Hepatocyte (in vitro differentiated cells): ENCODE results near the gene CYP2B6. TPM values are rescaled to one million over a fixed set of nuclear protein-coding genes. Genes with fewer than 3 reads are reported as not detected.
A peak's percentile ranks its signal among the peaks of the same experiment; 100 is the strongest.
"Not testable (repeated sequence)": the region's sequence is repeated elsewhere in the genome, so short reads cannot be mapped to it uniquely, and the experiment has no call there.

ENCODE experiments used
- DNase-seq: peaks from one replicate; pipeline ENCODE4 v3.0.0-alpha.2; 2016; ENCODE audit warnings: low spot score
- H2AFZ ChIP-seq: fragments of 200-600 bp; sonication (generic); 2 replicates; pipeline ENCODE4 v1.6.0; 2016; ENCODE audit warnings: antibody characterized with exemption, mild to moderate bottlenecking
- H3K27ac ChIP-seq: fragments of 200-600 bp; sonication (generic); 2 replicates; pipeline ENCODE4 v1.5.1; 2016; ENCODE audit warnings: mild to moderate bottlenecking
- H3K27me3 ChIP-seq: fragments of 200-600 bp; sonication (generic); 2 replicates; pipeline ENCODE4 v1.6.1; 2016
- H3K36me3 ChIP-seq: fragments of 200-600 bp; sonication (generic); replicated peaks from 2 replicates; pipeline ENCODE4 v1.5.1; 2016; ENCODE audit warnings: low read depth; ENCODE audit not compliant: insufficient read depth
- H3K4me1 ChIP-seq: fragments of 200-600 bp; sonication (generic); 2 replicates; pipeline ENCODE4 v1.5.1; 2016; ENCODE audit warnings: mild to moderate bottlenecking, moderate library complexity; ENCODE audit not compliant: insufficient read depth
- H3K4me2 ChIP-seq: fragments of 200-600 bp; sonication (generic); 2 replicates; pipeline ENCODE4 v1.6.0; 2016
- H3K4me3 ChIP-seq: fragments of 200-600 bp; sonication (generic); 2 replicates; pipeline ENCODE4 v1.5.1; 2016; ENCODE audit warnings: mild to moderate bottlenecking
- H3K79me2 ChIP-seq: fragments of 200-600 bp; sonication (generic); 2 replicates; pipeline ENCODE4 v1.6.0; 2017; ENCODE audit warnings: mild to moderate bottlenecking
- H3K9me2 ChIP-seq: fragments of 200-600 bp; sonication (generic); replicated peaks from 2 replicates; pipeline ENCODE4 v1.6.0; 2017; ENCODE audit warnings: mild to moderate bottlenecking; ENCODE audit not compliant: insufficient read depth
- H3K9me3 ChIP-seq: fragments of 200-600 bp; sonication (generic); 2 replicates; pipeline ENCODE4 v1.5.1; 2016; ENCODE audit warnings: low read depth, mild to moderate bottlenecking
- H4K20me1 ChIP-seq: fragments of 200-600 bp; sonication (generic); 2 replicates; pipeline ENCODE4 v1.6.0; 2016; ENCODE audit warnings: mild to moderate bottlenecking; ENCODE audit not compliant: insufficient read depth, poor library complexity, severe bottlenecking
- CTCF ChIP-seq: fragments of 200-600 bp; sonication (generic); IDR thresholded peaks from 2 replicates; pipeline ENCODE4 v1.5.1; 2016; ENCODE audit warnings: antibody characterized with exemption, mild to moderate bottlenecking; ENCODE audit not compliant: poor library complexity
- EZH2 ChIP-seq: fragments of 200-600 bp; sonication (generic); IDR thresholded peaks from 2 replicates; pipeline ENCODE4 v1.6.1; 2016; ENCODE audit warnings: antibody characterized with exemption, mild to moderate bottlenecking, borderline replicate concordance
- EZH2phosphoT487 ChIP-seq: fragments of 200-600 bp; sonication (generic); IDR thresholded peaks from one replicate; pipeline ENCODE4 v1.6.1; 2018; ENCODE audit warnings: antibody characterized with exemption, mild to moderate bottlenecking, low read depth, moderate library complexity; ENCODE audit not compliant: unreplicated experiment, severe bottlenecking
- WGBS: methylation state at CpG from one replicate; pipeline ENCODE4 v1.1.6; 2016; ENCODE audit warnings: low lambda C conversion rate; ENCODE audit errors: missing lambda C conversion rate; 5-methylcytosine and 5-hydroxymethylcytosine counted together
- polyA plus RNA-seq: library from polyadenylated mRNA; unstranded; fragments of >200 nt; fragmentation: Nextera tagmentation; extraction: Ambion mirVana; gene quantifications from 2 replicates; pipeline ENCODE4 v1.2.1, GENCODE V29; 2016
- total RNA-seq: library from RNA; depleted of rRNA; stranded (reverse); fragments of >200 nt; gene quantifications from 2 replicates; pipeline ENCODE4 v1.2.3, GENCODE V29; 2014

The CYP2B6 gene
- total and polyA plus RNA-seq, 2 experiments from 2014 or later, result 0.88 to 1.2 TPM

- TF ChIP-seq EZH2phosphoT487, result no peak
- TF ChIP-seq EZH2, result no peak
- no peak for TF ChIP-seq CTCF
- Histone ChIP-seq H4K20me1 (no peaks in the 10 kb centered on the region), H3K79me2 (no peaks in the 10 kb centered on the region), H3K4me3 (no peak overlapping the region), H2AFZ (no peak overlapping the region), H3K4me2 (no peak overlapping the region), H3K27ac (no peak overlapping the region), H3K4me1 (no peaks in the 10 kb centered on the region), H3K27me3 (no peaks in the 10 kb centered on the region), H3K36me3 (no peaks in the 10 kb centered on the region), H3K9me3 (no peaks in the 10 kb centered on the region), H3K9me2 (no peaks in the 10 kb centered on the region)
- DNase-seq, result peak; percentile 39
- WGBS, result 94% methylated on average over 3 of the region's 3 CpGs
Observed at GRCh38 chr19:41000310-41000737, 9.2 kb downstream of the CYP2B6 start.

GRCh38 chr19:41001243-41001971 is 10.3 kb downstream of the CYP2B6 start:
- Histone ChIP-seq H2AFZ (no peak overlapping the region), H3K27me3 (no peaks in the 10 kb centered on the region), H3K27ac (no peak overlapping the region), H3K79me2 (no peaks in the 10 kb centered on the region), H3K4me3 (no peak overlapping the region), H3K9me3 (no peaks in the 10 kb centered on the region), H3K4me2 (no peak overlapping the region), H3K36me3 (no peaks in the 10 kb centered on the region), H4K20me1 (no peaks in the 10 kb centered on the region), H3K4me1 (no peaks in the 10 kb centered on the region), H3K9me2 (no peaks in the 10 kb centered on the region)
- 79% methylated on average over 9 of the region's 9 CpGs for WGBS
- DNase-seq, result no peak
- TF ChIP-seq EZH2 (no peak), EZH2phosphoT487 (no peak), CTCF (no peak)

GRCh38 chr19:41003656-41004055 is 12.6 kb downstream of the CYP2B6 start:
- H3K27me3 ChIP-seq, H3K36me3 ChIP-seq, H3K79me2 ChIP-seq, H3K4me3 ChIP-seq, H3K9me3 ChIP-seq, H4K20me1 ChIP-seq, H3K4me2 ChIP-seq, H3K4me1 ChIP-seq, H3K9me2 ChIP-seq: not testable (repeated sequence)
- peak overlapping the region; percentile 52 for H2AFZ ChIP-seq
- H3K27ac ChIP-seq, result peak overlapping the region; percentile 76
- peak; percentile 30 for DNase-seq
- 77% methylated on average over 8 of the region's 8 CpGs for WGBS

GRCh38 chr19:41009700-41010235 is 18.7 kb downstream of the CYP2B6 start:
- no peaks in the 10 kb centered on the region for H3K4me1 ChIP-seq
- no peak overlapping the region for H3K4me2 ChIP-seq
- no peaks in the 10 kb centered on the region for H3K9me3 ChIP-seq
- H3K9me2 ChIP-seq, result no peaks in the 10 kb centered on the region
- H3K4me3 ChIP-seq, result no peak overlapping the region
- WGBS, result 87% methylated on average over 11 of the region's 11 CpGs
- TF ChIP-seq EZH2phosphoT487 (no peak), CTCF (no peak), EZH2 (no peak)
- no peaks in the 10 kb centered on the region for H4K20me1 ChIP-seq
- H2AFZ ChIP-seq, result no peak overlapping the region
- H3K79me2 ChIP-seq, result no peaks in the 10 kb centered on the region
- DNase-seq, result no peak
- no peaks in the 10 kb centered on the region for H3K27me3 ChIP-seq
- H3K27ac ChIP-seq, result no peak overlapping the region
- H3K36me3 ChIP-seq, result no peaks in the 10 kb centered on the region
